NCI-H146 (cell line): ENCODE data around the gene TRABD2B.

Experiments
- DNase-seq: peaks from one replicate; lab custom pipeline; 2025; lab: John Stamatoyannopoulos, UW

Gene TRABD2B

GRCh38 chr1:47774986-47775834, 222.0 kb downstream of the TRABD2B start:
- DNase-seq, result no peak

GRCh38 chr1:47772960-47773682, 224.1 kb downstream of the TRABD2B start:
- no peak for DNase-seq

- DNase-seq, result no peak
These were observed 224.9 kb downstream of the TRABD2B start for GRCh38 chr1:47772281-47772680.

- no peak for DNase-seq
These were observed 225.4 kb downstream of the TRABD2B start for GRCh38 chr1:47771751-47772150.

- no peak for DNase-seq
These were observed 227.2 kb downstream of the TRABD2B start for GRCh38 chr1:47769983-47770382.

GRCh38 chr1:47769295-47769694, 227.9 kb downstream of the TRABD2B start:
- DNase-seq, result no peak

- DNase-seq, result no peak
These were observed 229.5 kb downstream of the TRABD2B start for GRCh38 chr1:47767741-47768100.

DNA sequence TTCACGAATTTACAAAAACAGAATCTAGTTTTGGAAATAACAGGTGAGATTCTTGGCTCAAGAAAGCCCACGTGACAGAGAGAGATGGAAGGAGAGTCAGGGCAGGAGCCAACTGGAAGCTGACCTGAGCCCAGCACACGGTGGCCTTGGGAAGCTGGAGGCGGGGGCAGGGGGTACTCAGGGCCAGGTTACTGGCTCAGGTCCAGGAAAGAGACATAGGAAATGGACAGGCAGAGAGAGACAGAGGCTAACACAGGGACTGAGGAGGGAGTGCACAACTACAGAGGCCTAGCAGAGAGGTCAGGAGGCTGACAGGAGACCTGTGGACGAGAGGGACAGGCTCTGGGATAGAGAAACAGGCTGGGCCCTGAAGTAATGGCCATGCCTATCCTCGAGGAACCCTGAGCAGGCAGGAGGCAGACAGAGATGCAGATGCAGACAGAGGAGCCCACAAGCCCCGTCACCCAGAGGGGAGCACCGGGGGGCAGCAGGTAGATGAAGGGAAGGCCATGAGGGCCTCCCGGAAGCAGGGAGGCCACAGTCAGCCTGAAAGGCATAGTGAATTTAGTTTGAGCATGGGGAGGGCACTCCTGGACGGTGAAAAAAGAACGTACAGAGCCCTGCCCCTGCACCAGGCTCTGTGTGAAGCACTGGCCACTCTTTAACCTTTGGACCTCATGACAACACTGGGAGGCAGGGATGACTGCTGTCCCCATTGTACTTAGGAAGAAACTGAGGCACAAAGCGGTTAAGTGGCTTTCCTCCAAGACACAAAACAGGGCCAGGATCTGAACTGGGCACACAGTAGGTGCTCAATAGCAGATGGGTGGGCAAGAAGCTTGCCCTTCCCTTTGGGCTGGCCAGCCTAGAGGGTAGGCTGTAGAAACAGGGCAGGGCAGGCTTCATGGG, 230.1 kb downstream of the TRABD2B start:
- DNase-seq, result no peak

DNA sequence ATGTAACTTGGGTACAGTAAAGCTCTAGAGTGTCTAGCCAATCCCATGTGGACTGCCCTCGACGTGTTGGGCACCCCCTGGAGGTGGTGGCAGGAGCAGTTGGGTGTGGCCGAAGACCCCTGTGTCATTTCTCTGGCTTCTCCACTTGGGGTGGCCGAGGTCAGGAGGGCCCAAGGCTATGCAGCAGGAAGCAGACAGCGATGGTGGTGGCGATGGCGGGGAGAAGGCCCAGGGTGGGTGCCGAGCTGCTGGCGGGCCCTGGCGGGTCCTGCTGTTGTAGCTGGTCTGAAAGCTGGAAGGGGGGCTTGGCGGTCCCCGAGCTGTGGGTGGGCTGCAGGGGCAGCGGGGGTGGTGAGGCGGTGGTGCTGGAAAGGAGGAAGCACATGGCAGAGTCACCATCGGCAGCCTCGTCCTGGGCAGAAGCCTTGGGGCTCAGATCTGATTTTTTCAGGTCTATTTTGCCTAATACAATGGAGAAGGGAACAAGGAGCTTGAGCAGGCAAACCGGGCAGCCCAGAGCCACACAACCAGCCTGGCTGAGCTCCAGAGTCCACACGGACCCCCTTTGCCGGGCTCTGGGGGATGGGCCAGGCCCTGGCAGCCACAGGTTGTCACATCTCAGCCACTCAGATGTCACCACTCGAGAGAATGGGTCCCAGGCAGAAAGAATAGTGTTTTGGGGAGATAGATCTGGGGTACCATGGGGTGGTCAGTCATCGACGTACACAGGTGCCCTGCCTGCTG, 231.3 kb downstream of the TRABD2B start:
- no peak for DNase-seq

DNA sequence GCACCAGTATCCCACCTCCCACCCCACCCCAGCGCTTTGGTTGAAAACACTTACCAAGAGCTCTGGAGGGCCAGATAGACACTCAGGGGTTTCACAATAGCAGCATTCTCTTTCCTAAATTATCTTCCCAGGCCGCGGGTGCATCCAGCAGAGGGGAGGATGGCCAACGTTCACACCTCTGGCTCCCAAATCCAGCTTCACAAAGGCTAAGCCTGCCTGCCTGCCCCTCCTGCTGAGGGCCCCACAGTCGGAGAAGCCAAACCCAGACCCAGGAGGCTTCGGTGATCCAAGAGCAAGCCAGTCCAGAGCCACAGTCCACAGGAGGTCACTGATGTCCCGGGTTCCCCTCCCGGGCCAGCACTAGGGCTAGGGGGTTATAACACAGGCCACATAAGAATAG, 231.9 kb downstream of the TRABD2B start:
- no peak for DNase-seq

DNA sequence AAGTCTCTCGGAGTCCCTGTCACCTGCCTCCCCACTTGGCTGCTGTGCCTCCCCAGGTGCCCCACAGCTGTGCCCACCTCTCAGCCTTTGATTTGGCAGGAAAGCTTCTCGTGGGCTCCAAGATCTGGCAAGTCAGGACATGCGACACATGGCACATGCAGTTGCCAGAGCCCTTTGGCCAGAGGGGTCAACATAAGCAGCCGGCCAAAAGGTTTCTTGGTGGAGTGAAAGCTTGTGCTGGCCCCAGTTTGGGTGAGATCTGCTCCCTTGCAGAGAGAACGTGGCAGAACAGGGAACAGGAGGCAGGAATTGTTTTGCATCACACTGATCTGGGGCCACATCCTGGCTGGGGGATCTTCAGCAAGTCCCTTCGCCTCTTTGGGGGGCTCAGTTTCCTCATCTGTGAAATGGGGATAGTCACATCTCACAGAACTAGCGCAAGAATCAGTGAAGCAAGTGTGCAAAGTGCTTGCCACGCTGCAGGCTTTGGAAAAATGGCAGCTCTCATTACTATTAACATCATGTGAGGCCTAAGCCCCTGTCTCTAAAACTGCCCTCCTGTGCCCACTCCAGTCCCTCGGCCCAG, 232.6 kb downstream of the TRABD2B start:
- DNase-seq, result no peak

DNA sequence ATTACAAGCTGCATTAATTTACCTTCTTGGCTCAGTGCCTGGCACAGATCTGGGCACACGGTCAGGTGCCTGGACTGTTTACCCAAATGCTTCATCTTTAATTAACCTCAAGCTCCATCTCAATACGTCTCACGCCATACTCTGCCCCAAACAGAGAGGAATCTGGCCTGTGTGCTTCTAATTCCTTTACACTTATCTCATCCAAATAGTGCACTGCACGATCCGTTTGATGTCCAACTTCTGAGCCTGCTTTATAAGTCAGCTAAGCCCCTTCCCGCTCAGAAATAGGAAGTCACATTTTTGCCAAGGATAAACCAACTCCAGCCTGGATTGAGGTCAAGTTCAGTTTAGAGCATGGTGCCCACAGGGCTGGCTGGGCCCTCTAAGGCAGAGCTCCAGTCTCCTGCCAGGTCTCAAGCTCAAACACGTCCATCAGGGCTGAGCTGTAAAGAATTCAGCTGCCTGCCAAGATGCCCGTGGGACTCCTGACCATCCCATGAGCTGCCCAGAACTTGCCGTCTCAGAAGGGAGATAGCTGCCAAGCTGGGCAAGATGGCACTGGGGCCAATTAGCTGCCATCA, 233.5 kb downstream of the TRABD2B start:
- DNase-seq, result no peak

- DNase-seq, result no peak
These were observed 235.2 kb downstream of the TRABD2B start for GRCh38 chr1:47761974-47762373.

- DNase-seq, result no peak
These were observed 235.8 kb downstream of the TRABD2B start for GRCh38 chr1:47761201-47761930.

DNA sequence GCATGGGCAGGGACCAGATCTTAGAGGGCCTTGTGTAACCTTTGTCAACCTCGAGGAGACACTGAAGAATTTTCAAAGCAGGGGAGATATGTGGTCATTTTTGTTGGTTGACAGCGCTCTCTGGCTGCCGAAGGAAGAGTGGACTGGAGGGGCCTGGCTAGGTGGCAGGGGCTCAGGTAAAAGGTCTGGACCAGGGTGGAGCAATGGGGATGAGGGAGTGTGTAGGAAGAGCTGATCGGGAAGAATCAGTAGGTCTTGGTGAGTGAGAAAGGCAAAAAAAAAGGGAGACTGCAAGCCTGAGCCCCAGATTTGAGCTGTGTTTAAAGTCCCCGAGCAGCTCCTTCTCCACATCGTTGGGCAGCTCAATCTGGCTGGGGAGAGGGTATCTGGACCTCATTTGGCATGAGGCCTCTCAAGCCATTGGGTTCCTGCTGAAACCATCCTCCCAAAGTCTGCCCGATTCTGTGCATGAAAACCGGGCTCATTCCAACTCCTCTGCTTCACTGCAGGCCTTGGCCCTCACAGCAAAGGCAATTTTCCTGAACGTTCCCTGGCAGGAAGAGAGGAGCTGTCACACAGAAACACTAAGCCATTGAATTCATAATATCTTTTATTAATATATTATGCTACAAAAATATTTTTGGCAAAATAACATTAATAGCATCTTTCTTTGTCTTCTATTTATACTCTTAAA, 237.1 kb downstream of the TRABD2B start:
- DNase-seq, result no peak

GRCh38 chr1:47759251-47759935, 237.8 kb downstream of the TRABD2B start:
- no peak for DNase-seq

DNA sequence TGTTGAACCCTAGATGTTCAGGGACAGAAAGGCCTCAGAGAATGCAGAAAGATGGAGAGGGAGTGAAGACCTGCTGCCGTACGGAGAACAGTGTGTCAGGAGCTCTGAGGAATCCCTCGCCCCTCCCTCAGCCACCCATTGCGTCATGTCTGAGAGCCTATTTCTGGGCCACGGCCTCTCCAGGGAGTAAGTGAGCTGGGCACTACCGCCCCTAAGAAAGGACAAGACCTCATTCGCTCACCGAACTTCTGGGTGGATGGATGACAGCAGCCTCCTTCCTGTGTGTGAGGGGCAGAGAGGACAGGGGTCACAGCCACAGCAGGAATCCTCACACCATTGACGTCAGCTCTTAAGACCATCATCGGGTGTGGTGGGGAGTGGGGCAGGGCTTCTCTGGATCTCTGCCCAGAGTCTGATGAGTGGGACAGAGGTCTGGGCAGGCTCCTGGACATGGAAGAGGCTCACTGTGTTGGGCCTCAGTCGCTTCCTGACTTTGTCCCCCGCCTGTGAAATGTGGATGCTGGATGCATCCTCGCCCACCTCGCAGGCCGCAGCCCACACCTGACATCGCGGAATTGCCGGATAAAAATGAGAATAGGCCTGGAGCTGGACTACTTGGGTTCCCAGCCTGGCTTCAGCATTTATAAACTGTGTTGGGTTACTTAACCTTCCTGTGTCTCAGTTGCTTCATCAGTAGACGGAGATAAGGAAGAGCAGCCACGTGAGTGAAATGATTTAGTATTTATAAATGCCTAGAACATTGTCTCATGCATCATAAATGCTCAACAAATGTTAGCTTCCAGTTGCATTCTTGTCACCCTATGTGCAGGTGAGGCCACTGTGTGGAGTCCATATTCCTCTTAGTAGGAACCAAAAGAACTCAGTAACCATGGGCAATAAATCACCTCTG, 238.6 kb downstream of the TRABD2B start:
- DNase-seq, result no peak
